IMR-90 (cell line): Measurements from ENCODE around the gene UPK1A.

Source experiments
- BHLHE40 ChIP-seq: fragments of 150-350 bp; IDR thresholded peaks from 2 replicates; pipeline ENCODE4 v1.6.1; 2016; ENCODE audit warnings: mild to moderate bottlenecking, low read depth, low read length
- CEBPB ChIP-seq: IDR thresholded peaks from 2 replicates; pipeline ENCODE4 v1.6.1; 2012; ENCODE audit warnings: low read depth, low read length, improper control_type of control experiment
- CTCF ChIP-seq: conservative IDR thresholded peaks from 2 replicates; pipeline ENCODE4 v1.5.1; 2012; ENCODE audit warnings: mild to moderate bottlenecking, low read depth, low read length, improper control_type of control experiment
- POLR2A ChIP-seq: IDR thresholded peaks from 2 replicates; pipeline ENCODE4 v1.6.1; 2012; ENCODE audit warnings: mild to moderate bottlenecking, low read depth, low read length
- RFX5 ChIP-seq: IDR thresholded peaks from 2 replicates; pipeline ENCODE4 v1.8.0; 2012; ENCODE audit warnings: low read depth, mild to moderate bottlenecking, low read length, moderate library complexity
- SMC3 ChIP-seq: fragments of 150-350 bp; IDR thresholded peaks from 2 replicates; pipeline ENCODE4 v1.6.1; 2016; ENCODE audit warnings: low read depth, mild to moderate bottlenecking, antibody characterized with exemption, low read length, moderate library complexity

- no peak for TF ChIP-seq CEBPB
- TF ChIP-seq CTCF: no peak
- no peak for TF ChIP-seq POLR2A
- TF ChIP-seq RFX5: no peak
- no peak for TF ChIP-seq BHLHE40
- TF ChIP-seq SMC3: no peak
These were observed 42.8 kb upstream of the UPK1A start for GRCh38 chr19:35623327-35624010.
